HepG2 (cell line): ENCODE data around the gene SLC43A3. TPM values are rescaled to one million over a fixed set of nuclear protein-coding genes. Genes with fewer than 3 reads are reported as not detected.

ENCODE experiments used
- ATRX ChIP-seq: sonication (generic); formaldehyde crosslinking; IDR thresholded peaks from 2 replicates; pipeline ENCODE4 v1.4.0; 2020; ENCODE audit warnings: missing genetic modification reagents, borderline replicate concordance
- BORCS8-MEF2B ChIP-seq: sonication (generic); formaldehyde crosslinking; IDR thresholded peaks from 2 replicates; pipeline ENCODE4 v1.8.0; 2022; ENCODE audit warnings: mild to moderate bottlenecking, missing genetic modification reagents
- CREM ChIP-seq, 2 experiments: sonication (generic) in 1 of 2; formaldehyde crosslinking in 1 of 2; IDR thresholded peaks; 2 replicates each; pipeline versions ENCODE4 v1.4.0 to v1.6.1; 2016 to 2020; ENCODE audit warnings: antibody characterized with exemption in 1 of 2, mild to moderate bottlenecking in 1 of 2, missing genetic modification reagents in 1 of 2
- KDM5A ChIP-seq: fragments of 200-600 bp; sonication (generic); IDR thresholded peaks from 2 replicates; pipeline ENCODE4 v1.7.0; 2018; ENCODE audit warnings: antibody characterized with exemption, mild to moderate bottlenecking, low read length, borderline replicate concordance
- MTF2 ChIP-seq: sonication (generic); formaldehyde crosslinking; IDR thresholded peaks from 2 replicates; pipeline ENCODE4 v1.5.0; 2020; ENCODE audit warnings: missing genetic modification reagents, borderline replicate concordance
- TBP ChIP-seq: sonication (generic); formaldehyde crosslinking; IDR thresholded peaks from 2 replicates; pipeline ENCODE4 v1.5.0; 2020; ENCODE audit warnings: missing genetic modification reagents
- ZMYM2 ChIP-seq: sonication (generic); formaldehyde crosslinking; IDR thresholded peaks from 2 replicates; pipeline ENCODE4 v1.8.0; 2022; ENCODE audit warnings: mild to moderate bottlenecking, missing genetic modification reagents
- ZNF253 ChIP-seq: sonication (generic); formaldehyde crosslinking; IDR thresholded peaks from 2 replicates; pipeline ENCODE4 v1.8.0; 2022; ENCODE audit warnings: mild to moderate bottlenecking, missing genetic modification reagents, borderline replicate concordance
- ZNF44 ChIP-seq: sonication (generic); formaldehyde crosslinking; IDR thresholded peaks from 2 replicates; pipeline ENCODE4 v1.5.1; 2020; ENCODE audit warnings: mild to moderate bottlenecking, missing genetic modification reagents
- ZNF501 ChIP-seq: sonication (generic); formaldehyde crosslinking; IDR thresholded peaks from 2 replicates; pipeline ENCODE4 v1.5.1; 2020; ENCODE audit warnings: mild to moderate bottlenecking, moderate library complexity, missing genetic modification reagents
- ZSCAN30 ChIP-seq: sonication (generic); formaldehyde crosslinking; IDR thresholded peaks from 2 replicates; pipeline ENCODE4 v1.5.0; 2020; ENCODE audit warnings: mild to moderate bottlenecking, missing genetic modification reagents
- polyA plus RNA-seq, 8 experiments: library from polyadenylated mRNA; depleted of rRNA in 3 of 8; stranded (reverse) in 7 of 8; unstranded in 1 of 8; fragments of >200 nt; fragmentation: Illumina TruSeq in 4 of 8; extraction: Trizol in 4 of 8; gene quantifications; 2 replicates each; pipeline versions ENCODE4 v1.2.1 to v1.2.3, GENCODE V29; 2011 to 2016; ENCODE audit warnings: low read depth in 4 of 8, missing spikeins in 1 of 8, mixed read lengths in 1 of 8; ENCODE audit not compliant: insufficient read depth in 1 of 8
- total RNA-seq, 5 experiments: library from RNA; depleted of rRNA; stranded (reverse); fragments of >200 nt; fragmentation: Illumina TruSeq; extraction: Trizol; gene quantifications; 2 replicates each; pipeline ENCODE4 v1.2.3, GENCODE V29; 2016; ENCODE audit warnings: low read depth in 1 of 5
- TF ChIP-seq, protein P1 (sequence below): sonication (generic); formaldehyde crosslinking; IDR thresholded peaks from 2 replicates; pipeline ENCODE4 v1.9.0; 2022; ENCODE audit warnings: missing genetic modification reagents, mild to moderate bottlenecking, borderline replicate concordance
- TF ChIP-seq, protein P2 (sequence below): sonication (generic); formaldehyde crosslinking; conservative IDR thresholded peaks from 2 replicates; pipeline ENCODE4 v1.4.0; 2020; ENCODE audit warnings: missing genetic modification reagents
- TF ChIP-seq, protein P3 (sequence below): sonication (generic); formaldehyde crosslinking; conservative IDR thresholded peaks from 2 replicates; pipeline ENCODE4 v1.8.0; 2022; ENCODE audit warnings: missing genetic modification reagents
- TF ChIP-seq, protein P4 (sequence below): sonication (generic); formaldehyde crosslinking; IDR thresholded peaks from 2 replicates; pipeline ENCODE4 v1.5.0; 2020; ENCODE audit warnings: missing genetic modification reagents, mild to moderate bottlenecking, borderline replicate concordance
- TF ChIP-seq, protein P5 (sequence below): sonication (generic); formaldehyde crosslinking; IDR thresholded peaks from 2 replicates; pipeline ENCODE4 v1.5.1; 2020; ENCODE audit warnings: missing genetic modification reagents, mild to moderate bottlenecking, borderline replicate concordance
- TF ChIP-seq, protein P6 (sequence below): sonication (generic); formaldehyde crosslinking; IDR thresholded peaks from 2 replicates; pipeline ENCODE4 v1.8.1; 2023; ENCODE audit warnings: mild to moderate bottlenecking, moderate library complexity, missing genetic modification reagents
- TF ChIP-seq, protein P7 (sequence below): sonication (generic); formaldehyde crosslinking; IDR thresholded peaks from 2 replicates; pipeline ENCODE4 v1.5.1; 2020; ENCODE audit warnings: missing genetic modification reagents, mild to moderate bottlenecking, borderline replicate concordance

The SLC43A3 gene
- total and polyA plus RNA-seq, 2 of the 13 experiments (the other 11 are each of a cell fraction or from before 2014, with no cell fraction given) = 2.6 TPM; not detected in 1

DNA sequence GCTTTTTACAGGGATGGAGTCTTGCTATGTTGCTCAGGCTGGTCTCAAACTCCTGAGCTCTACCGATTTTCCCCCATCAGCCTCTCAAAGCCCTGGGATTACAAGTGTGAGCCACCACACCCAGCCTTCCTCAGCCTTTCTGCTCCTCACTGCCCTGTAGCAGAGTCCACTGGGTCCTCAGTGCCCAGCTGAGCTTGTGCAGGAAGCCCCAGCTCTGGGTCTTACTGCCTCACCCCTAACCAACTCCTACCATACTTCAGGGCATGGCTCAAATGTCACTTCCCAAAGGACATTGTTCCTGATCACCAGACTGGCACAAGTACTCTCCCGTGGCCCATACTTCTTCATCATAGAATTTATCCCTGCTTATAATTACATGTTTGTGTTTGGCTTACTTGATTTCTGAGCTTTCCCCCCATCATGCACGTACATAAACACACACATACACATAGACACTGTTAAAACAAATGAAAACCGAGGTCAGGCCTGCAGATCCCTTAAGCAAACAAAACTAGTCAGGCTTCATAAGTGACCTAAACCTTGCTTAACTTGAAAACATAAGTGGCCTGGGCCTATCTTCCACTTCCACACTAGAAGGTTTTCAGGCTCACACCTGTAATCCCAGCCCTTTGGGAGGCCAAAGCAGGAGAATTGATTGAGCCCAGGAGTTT, 14.0 kb upstream of the SLC43A3 start (continued):
- peak; percentile 46; the same call in 1 of the 2 replicates for TF ChIP-seq CREM (IDR thresholded peaks at IDR 0.05)
- no peak for TF ChIP-seq CREM (CRISPR knock-in tag; IDR thresholded peaks at IDR 0.05)
- TF ChIP-seq ATRX (CRISPR knock-in tag) = no peak
- TF ChIP-seq ZNF44 (CRISPR knock-in tag) = no peak
- TF ChIP-seq ZMYM2 = no peak
- TF ChIP-seq, protein P1, sequence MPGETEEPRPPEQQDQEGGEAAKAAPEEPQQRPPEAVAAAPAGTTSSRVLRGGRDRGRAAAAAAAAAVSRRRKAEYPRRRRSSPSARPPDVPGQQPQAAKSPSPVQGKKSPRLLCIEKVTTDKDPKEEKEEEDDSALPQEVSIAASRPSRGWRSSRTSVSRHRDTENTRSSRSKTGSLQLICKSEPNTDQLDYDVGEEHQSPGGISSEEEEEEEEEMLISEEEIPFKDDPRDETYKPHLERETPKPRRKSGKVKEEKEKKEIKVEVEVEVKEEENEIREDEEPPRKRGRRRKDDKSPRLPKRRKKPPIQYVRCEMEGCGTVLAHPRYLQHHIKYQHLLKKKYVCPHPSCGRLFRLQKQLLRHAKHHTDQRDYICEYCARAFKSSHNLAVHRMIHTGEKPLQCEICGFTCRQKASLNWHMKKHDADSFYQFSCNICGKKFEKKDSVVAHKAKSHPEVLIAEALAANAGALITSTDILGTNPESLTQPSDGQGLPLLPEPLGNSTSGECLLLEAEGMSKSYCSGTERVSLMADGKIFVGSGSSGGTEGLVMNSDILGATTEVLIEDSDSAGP (CRISPR knock-in tag) = no peak
- TF ChIP-seq, protein P2, sequence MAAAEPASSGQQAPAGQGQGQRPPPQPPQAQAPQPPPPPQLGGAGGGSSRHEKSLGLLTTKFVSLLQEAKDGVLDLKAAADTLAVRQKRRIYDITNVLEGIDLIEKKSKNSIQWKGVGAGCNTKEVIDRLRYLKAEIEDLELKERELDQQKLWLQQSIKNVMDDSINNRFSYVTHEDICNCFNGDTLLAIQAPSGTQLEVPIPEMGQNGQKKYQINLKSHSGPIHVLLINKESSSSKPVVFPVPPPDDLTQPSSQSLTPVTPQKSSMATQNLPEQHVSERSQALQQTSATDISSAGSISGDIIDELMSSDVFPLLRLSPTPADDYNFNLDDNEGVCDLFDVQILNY = no peak
- 0 out of 2 replicates have a peak, but pooled peaks have one; percentile 1 for TF ChIP-seq KDM5A
- TF ChIP-seq, protein P3, sequence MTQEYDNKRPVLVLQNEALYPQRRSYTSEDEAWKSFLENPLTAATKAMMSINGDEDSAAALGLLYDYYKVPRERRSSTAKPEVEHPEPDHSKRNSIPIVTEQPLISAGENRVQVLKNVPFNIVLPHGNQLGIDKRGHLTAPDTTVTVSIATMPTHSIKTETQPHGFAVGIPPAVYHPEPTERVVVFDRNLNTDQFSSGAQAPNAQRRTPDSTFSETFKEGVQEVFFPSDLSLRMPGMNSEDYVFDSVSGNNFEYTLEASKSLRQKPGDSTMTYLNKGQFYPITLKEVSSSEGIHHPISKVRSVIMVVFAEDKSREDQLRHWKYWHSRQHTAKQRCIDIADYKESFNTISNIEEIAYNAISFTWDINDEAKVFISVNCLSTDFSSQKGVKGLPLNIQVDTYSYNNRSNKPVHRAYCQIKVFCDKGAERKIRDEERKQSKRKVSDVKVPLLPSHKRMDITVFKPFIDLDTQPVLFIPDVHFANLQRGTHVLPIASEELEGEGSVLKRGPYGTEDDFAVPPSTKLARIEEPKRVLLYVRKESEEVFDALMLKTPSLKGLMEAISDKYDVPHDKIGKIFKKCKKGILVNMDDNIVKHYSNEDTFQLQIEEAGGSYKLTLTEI (CRISPR knock-in tag) = no peak
- TF ChIP-seq, protein P4, sequence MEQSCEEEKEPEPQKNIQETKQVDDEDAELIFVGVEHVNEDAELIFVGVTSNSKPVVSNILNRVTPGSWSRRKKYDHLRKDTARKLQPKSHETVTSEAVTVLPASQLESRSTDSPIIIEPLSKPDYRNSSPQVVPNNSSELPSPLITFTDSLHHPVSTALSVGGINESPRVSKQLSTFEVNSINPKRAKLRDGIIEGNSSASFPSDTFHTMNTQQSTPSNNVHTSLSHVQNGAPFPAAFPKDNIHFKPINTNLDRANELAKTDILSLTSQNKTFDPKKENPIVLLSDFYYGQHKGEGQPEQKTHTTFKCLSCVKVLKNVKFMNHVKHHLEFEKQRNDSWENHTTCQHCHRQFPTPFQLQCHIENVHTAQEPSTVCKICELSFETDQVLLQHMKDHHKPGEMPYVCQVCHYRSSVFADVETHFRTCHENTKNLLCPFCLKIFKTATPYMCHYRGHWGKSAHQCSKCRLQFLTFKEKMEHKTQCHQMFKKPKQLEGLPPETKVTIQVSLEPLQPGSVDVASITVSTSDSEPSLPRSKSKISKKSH (CRISPR knock-in tag) = no peak
- TF ChIP-seq BORCS8-MEF2B (CRISPR knock-in tag) = no peak
- peak; percentile 62 for TF ChIP-seq ZNF501 (CRISPR knock-in tag)
- TF ChIP-seq, protein P5, sequence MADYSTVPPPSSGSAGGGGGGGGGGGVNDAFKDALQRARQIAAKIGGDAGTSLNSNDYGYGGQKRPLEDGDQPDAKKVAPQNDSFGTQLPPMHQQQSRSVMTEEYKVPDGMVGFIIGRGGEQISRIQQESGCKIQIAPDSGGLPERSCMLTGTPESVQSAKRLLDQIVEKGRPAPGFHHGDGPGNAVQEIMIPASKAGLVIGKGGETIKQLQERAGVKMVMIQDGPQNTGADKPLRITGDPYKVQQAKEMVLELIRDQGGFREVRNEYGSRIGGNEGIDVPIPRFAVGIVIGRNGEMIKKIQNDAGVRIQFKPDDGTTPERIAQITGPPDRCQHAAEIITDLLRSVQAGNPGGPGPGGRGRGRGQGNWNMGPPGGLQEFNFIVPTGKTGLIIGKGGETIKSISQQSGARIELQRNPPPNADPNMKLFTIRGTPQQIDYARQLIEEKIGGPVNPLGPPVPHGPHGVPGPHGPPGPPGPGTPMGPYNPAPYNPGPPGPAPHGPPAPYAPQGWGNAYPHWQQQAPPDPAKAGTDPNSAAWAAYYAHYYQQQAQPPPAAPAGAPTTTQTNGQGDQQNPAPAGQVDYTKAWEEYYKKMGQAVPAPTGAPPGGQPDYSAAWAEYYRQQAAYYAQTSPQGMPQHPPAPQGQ (CRISPR knock-in tag) = no peak
- TF ChIP-seq ZNF253 (CRISPR knock-in tag) = no peak
- TF ChIP-seq ZSCAN30 (CRISPR knock-in tag) = no peak
- no peak for TF ChIP-seq MTF2 (CRISPR knock-in tag)
- TF ChIP-seq, protein P6, sequence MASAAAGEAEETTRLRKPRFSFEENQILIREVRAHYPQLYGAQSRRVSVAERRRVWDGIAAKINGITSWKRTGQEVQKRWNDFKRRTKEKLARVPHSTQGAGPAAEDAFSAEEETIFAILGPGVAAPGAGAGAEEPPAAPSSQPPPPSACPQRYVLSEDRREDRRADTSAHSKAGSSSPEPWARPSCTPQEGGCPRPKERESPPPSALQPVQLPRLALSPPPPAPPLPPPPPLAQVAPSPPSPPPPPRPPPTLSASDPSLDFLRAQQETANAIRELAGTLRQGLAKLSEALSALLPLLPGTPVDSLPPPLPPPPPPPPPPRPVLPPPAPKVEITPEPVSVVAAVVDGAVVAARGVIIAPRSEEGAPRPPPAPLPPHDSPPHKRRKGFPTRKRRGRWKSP (CRISPR knock-in tag) = no peak; the same call in 1 of the 2 replicates
- no peak for TF ChIP-seq TBP
- TF ChIP-seq, protein P7, sequence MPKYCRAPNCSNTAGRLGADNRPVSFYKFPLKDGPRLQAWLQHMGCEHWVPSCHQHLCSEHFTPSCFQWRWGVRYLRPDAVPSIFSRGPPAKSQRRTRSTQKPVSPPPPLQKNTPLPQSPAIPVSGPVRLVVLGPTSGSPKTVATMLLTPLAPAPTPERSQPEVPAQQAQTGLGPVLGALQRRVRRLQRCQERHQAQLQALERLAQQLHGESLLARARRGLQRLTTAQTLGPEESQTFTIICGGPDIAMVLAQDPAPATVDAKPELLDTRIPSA = no peak
